Coronary artery (tissue), 2 donors: ENCODE data around the gene MACROD2.

ENCODE experiments used
- DNase-seq: peaks from one replicate; pipeline ENCODE4 v3.0.0-alpha.2; 2017; ENCODE audit warnings: low spot score
- H3K27ac ChIP-seq, 2 donors: fragments of 200-600 bp; sonication (generic); one replicate each; pipeline ENCODE4 v1.5.1; 2016 to 2019
- H3K4me3 ChIP-seq: fragments of 200-600 bp; sonication (generic); 2 replicates; pipeline ENCODE4 v1.5.1; 2016; ENCODE audit warnings: mild to moderate bottlenecking, moderate library complexity
- CTCF ChIP-seq: fragments of 200-600 bp; sonication (generic); IDR thresholded peaks from one replicate; pipeline ENCODE4 v1.5.1; 2019; ENCODE audit warnings: antibody characterized with exemption

Gene MACROD2

GRCh38 chr20:14723614-14724013, 728.3 kb downstream of the MACROD2 start:
- no peak for TF ChIP-seq CTCF
- no peak overlapping the region for H3K27ac ChIP-seq
- no peak for DNase-seq
- no peak overlapping the region for H3K4me3 ChIP-seq

- DNase-seq: no peak
- TF ChIP-seq CTCF: no peak
- H3K27ac ChIP-seq: no peak overlapping the region
- H3K4me3 ChIP-seq: no peak overlapping the region
Measured at GRCh38 chr20:14724036-14724435, 728.7 kb downstream of the MACROD2 start.

- no peak for DNase-seq
- no peak overlapping the region for H3K27ac ChIP-seq
- H3K4me3 ChIP-seq: no peak overlapping the region
- no peak for TF ChIP-seq CTCF
Measured at GRCh38 chr20:14724468-14724867, 729.2 kb downstream of the MACROD2 start.

GRCh38 chr20:14726591-14726990, 731.3 kb downstream of the MACROD2 start:
- Histone ChIP-seq H3K27ac (no peak overlapping the region), H3K4me3 (no peak overlapping the region)
- DNase-seq: no peak
- TF ChIP-seq CTCF: no peak

- no peak overlapping the region for H3K27ac ChIP-seq
- H3K4me3 ChIP-seq: no peak overlapping the region
- no peak for DNase-seq
- TF ChIP-seq CTCF: no peak
Measured at GRCh38 chr20:14727485-14728150, 732.3 kb downstream of the MACROD2 start.

GRCh38 chr20:14729390-14729789, 734.1 kb downstream of the MACROD2 start:
- H3K27ac ChIP-seq: no peak overlapping the region
- no peak for DNase-seq
- TF ChIP-seq CTCF: no peak
- H3K4me3 ChIP-seq: no peak overlapping the region

- Histone ChIP-seq H3K27ac (no peak overlapping the region), H3K4me3 (no peak overlapping the region)
- TF ChIP-seq CTCF: no peak
- DNase-seq: no peak
Measured at GRCh38 chr20:14732343-14732742, 737.0 kb downstream of the MACROD2 start.
